HG02970 (cell line): ENCODE data around the gene PARG.
"Not testable (repeated sequence)": the region's sequence is repeated elsewhere in the genome, so short reads cannot be mapped to it uniquely, and the experiment has no call there.

Experiments
- ATAC-seq: cut with Tn5 transposase; IDR thresholded peaks from one replicate; pipeline ENCODE4 v1.9.1; 2021; ENCODE audit warnings: mild to moderate bottlenecking, moderate library complexity, moderate number of reproducible peaks; ENCODE audit not compliant: unreplicated experiment, low FRiP score

Gene PARG

GRCh38 chr10:49833168-49833567, 108.7 kb downstream of the PARG start:
- ATAC-seq: no peak

DNA sequence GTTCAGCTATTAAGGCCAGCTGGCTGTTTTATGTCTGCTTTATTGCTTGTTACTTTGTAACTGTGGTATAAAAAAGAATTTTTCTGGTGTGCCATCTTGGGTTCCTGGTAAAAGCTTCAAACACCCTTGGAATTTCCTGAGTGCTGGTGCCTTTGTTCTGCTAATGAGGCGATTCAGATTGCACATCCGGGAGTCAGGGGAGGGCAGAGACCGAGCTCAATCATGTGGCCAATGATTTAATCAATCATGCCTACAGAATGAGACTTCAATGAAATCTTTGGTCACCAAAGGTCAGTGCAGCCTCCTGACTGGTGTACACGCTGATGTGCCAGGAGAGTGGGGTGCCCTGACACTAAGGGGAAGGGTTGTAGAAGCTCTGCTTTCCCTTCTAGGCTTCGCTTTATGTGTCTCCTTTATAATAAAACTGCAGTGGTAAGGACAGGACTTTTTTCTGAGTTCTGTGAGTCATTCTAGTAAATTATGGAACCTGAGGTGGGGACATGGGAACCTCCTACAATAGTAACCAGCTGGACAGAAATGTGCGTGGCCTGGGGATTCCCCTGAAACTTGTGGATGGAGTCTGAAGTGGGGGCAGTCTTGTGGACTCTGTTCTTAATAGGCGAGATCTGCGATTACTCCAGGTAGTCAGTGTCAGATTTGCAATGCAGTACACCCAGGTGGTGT, 110.3 kb downstream of the PARG start:
- ATAC-seq: no peak

GRCh38 chr10:49830846-49831245, 111.0 kb downstream of the PARG start:
- no peak for ATAC-seq

DNA sequence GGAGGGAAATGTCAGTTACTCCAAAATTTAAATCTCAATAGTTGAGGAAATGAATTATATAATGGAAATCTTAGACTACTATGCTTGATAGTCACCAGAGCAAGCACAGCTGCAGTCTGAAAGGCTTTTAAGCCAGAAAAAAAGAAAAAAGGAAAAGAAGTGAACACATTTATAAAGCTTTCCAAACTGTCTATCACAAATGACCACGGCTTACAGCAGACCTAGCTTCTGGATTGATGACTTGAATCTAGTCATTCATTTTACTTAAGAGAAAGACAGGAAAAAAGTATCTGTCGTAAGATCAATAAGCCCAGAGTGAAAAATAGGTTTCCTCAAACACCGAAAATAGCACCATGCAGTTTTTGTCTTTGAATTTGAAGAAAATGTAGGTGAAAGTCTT, 111.8 kb downstream of the PARG start:
- ATAC-seq: no peak

DNA sequence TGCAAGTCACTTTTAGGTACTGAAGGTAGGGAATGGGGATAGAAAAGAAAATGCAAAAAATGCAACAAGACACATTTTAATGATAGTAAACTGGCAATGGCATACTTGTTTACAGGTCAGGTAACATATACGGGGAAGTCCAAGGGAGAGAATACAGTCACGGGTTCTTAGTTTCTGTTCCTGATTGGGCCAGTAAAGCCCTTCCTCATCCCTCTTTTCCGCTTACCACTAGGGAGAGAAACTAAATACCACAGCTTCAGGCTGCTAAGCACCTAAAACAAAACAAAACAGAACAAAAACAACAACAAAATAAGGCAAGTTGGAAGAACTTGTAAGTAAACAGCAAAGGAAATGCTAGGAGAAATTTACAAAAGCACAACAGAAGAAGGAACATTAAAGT, 114.5 kb downstream of the PARG start:
- ATAC-seq: no peak

- ATAC-seq: no peak
Observed at GRCh38 chr10:49819234-49819958, 122.4 kb downstream of the PARG start.

- no peak for ATAC-seq
Observed at GRCh38 chr10:49817845-49818244, 124.0 kb downstream of the PARG start.

DNA sequence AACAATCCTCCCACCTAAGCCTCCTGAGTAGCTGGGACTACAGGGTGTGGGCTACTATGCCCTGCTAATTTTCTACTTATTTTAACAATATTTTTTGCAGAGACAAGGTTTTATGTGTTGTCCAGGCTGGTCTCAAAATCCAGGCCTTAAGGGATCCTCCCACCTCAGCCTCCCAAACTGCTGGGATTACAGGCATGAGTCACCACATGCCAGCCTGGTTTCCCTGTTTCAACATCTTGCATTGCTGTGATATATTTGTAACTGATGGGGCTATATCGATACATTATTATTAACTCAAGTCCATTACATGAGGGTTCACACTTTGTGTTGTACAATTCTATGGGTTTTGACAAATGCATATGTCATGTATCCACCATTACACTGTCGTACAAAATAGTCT, 137.8 kb downstream of the PARG start:
- ATAC-seq: no peak

DNA sequence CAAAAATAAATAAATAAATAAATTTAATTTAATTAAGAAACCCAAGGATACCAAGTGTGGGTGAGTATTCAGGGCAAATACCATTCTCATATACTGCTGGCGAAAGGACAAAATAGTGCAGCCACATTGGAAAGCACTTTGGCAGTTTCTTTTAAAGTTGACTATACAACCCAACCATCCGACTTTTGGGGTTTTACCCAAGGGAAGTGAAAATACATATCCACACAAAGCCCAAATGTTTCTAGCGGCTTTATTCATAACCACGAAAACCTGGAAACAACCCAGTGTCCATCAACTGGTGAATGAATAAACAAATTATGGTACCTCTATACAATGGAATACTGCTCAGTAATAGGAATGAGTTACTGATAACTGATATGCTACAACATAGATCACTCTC, 143.6 kb downstream of the PARG start:
- ATAC-seq: no peak

GRCh38 chr10:49791100-49791499, 150.7 kb downstream of the PARG start:
- no peak for ATAC-seq

- ATAC-seq: no peak
Observed at GRCh38 chr10:49784681-49785080, 157.1 kb downstream of the PARG start.

- ATAC-seq: no peak
Observed at GRCh38 chr10:49783645-49784044, 158.2 kb downstream of the PARG start.

- no peak for ATAC-seq
Observed at GRCh38 chr10:49781247-49781646, 160.6 kb downstream of the PARG start.

GRCh38 chr10:49778197-49778596, 163.6 kb downstream of the PARG start:
- no peak for ATAC-seq

- ATAC-seq: no peak
Observed at GRCh38 chr10:49776851-49777250, 165.0 kb downstream of the PARG start.

GRCh38 chr10:49775014-49775413, 166.8 kb downstream of the PARG start:
- no peak for ATAC-seq

GRCh38 chr10:49772944-49773343, 168.9 kb downstream of the PARG start:
- not testable (repeated sequence) for ATAC-seq

- not testable (repeated sequence) for ATAC-seq
Observed at GRCh38 chr10:49771046-49771445, 170.8 kb downstream of the PARG start.

DNA sequence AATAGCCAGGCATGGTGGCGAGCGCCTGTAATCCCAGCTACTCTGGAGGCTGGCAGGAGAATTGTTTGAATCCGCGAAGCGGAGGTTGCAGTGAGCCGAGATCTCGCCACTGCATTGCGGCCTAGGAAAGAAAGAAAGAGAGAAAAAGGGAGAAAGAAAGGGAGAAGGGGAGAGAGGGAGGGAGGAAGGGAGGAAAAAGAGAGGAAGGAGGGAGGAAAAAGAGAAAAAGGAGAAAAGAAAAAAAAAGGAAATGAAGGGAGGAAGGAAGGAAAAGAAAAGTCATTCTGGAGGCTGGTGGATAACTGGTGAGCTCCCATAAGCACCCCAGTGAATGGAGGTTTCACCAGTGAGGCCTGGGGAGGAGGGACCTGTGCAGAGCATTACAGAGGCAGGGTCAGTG, 172.1 kb downstream of the PARG start:
- no peak for ATAC-seq

DNA sequence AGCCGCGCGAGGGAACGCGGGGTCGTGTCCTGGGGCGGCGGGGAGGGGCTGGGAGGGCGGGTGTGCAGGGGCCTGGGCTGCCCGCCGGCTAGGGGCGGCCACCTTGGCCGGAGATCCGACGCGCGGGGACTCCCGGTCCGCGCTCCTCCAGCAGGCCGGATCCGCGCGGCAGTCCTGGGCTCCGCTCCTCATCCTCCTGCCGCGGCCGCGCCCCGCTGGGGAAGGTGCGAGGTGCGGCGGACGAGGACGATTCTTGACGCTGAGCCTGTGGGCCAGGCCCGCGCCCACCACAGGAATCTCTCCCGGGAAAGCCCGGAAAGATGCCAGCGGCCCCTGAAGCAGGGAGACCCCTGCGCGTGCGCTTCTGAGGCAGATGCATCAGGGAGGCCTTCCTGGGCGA, 173.1 kb downstream of the PARG start:
- ATAC-seq: no peak

DNA sequence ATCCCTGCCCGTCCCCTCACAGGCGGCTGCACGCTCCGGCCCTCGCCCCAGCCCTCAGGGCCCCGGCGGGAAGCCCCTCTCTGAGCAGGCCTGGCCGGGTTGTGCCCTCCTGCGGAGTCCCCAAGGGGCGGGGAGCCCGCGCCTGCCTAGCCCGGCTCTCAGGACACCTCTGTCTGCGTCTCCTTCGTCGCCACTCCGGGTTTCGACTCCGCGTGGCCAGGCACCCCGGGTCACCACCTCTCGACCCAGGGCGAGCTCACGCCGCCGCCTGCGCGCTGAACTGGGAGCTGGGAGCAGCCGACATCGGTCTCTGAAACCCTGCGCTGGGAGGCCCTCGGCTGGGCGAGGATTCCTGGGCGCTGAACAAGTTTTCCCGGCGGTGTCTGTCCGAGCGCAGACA, 173.5 kb downstream of the PARG start:
- ATAC-seq: no peak
